Muscle layer of duodenum (tissue), 2 donors: ENCODE data around the gene CPM.
"Not testable (repeated sequence)": the region's sequence is repeated elsewhere in the genome, so short reads cannot be mapped to it uniquely, and the experiment has no call there.

Source experiments
- H3K27ac ChIP-seq: one replicate; pipeline ENCODE4 v1.7.0; 2013; ENCODE audit warnings: mild to moderate bottlenecking, low read length
- H3K27me3 ChIP-seq: one replicate; pipeline ENCODE4 v1.7.0; 2013; ENCODE audit warnings: low read depth, mild to moderate bottlenecking, control low read depth, low read length
- H3K36me3 ChIP-seq, 2 donors: one replicate each; pipeline ENCODE4 v1.7.0; 2013; ENCODE audit warnings: low read length in 2 of 2, control low read depth in 1 of 2, mild to moderate bottlenecking in 1 of 2; ENCODE audit not compliant: insufficient read depth in 2 of 2, control insufficient read depth in 1 of 2
- H3K4me1 ChIP-seq, 2 donors: one replicate each; pipeline ENCODE4 v1.7.0; 2013; ENCODE audit warnings: low read length in 2 of 2, mild to moderate bottlenecking in 2 of 2, control low read depth in 1 of 2, moderate library complexity in 1 of 2; ENCODE audit not compliant: insufficient read depth in 2 of 2, control insufficient read depth in 1 of 2
- H3K4me3 ChIP-seq, 2 donors: one replicate each; pipeline ENCODE4 v1.7.0; 2013; ENCODE audit warnings: low read length in 2 of 2, low read depth in 1 of 2, mild to moderate bottlenecking in 1 of 2
- H3K9me3 ChIP-seq, 2 donors: one replicate each; pipeline ENCODE4 v1.7.0; 2013; ENCODE audit warnings: low read length in 2 of 2, control low read depth in 1 of 2, mild to moderate bottlenecking in 1 of 2; ENCODE audit not compliant: control insufficient read depth in 1 of 2
- donor health status: healthy.

Gene CPM

GRCh38 chr12:68844318-68844745 lies 88.6 kb downstream of the CPM start:
- H3K4me3 ChIP-seq = no peak overlapping the region
- H3K27ac ChIP-seq = no peak overlapping the region
- H3K9me3 ChIP-seq = no peaks in the 10 kb centered on the region
- H3K27me3 ChIP-seq = no peaks in the 10 kb centered on the region
- H3K4me1 ChIP-seq = no peaks in the 10 kb centered on the region
- H3K36me3 ChIP-seq = peaks cover 20 to 28% of the 10 kb centered on the region in 2 donors

- peaks cover 34 to 42% of the 10 kb centered on the region in 2 donors for H3K36me3 ChIP-seq
- no peak overlapping the region for H3K4me3 ChIP-seq
- H3K9me3 ChIP-seq = no peaks in the 10 kb centered on the region
- H3K27ac ChIP-seq = no peak overlapping the region
- no peaks in the 10 kb centered on the region for H3K4me1 ChIP-seq
- H3K27me3 ChIP-seq = no peaks in the 10 kb centered on the region
Observed at GRCh38 chr12:68842784-68843567, 90.0 kb downstream of the CPM start.

GRCh38 chr12:68842123-68842522 lies 90.8 kb downstream of the CPM start:
- H3K4me1 ChIP-seq = no peaks in the 10 kb centered on the region
- H3K9me3 ChIP-seq = no peaks in the 10 kb centered on the region
- H3K36me3 ChIP-seq = peaks cover 39 to 48% of the 10 kb centered on the region in 2 donors
- no peak overlapping the region for H3K27ac ChIP-seq
- no peaks in the 10 kb centered on the region for H3K27me3 ChIP-seq
- no peak overlapping the region for H3K4me3 ChIP-seq

GRCh38 chr12:68841717-68842116 lies 91.3 kb downstream of the CPM start:
- H3K36me3 ChIP-seq = peaks cover 39 to 52% of the 10 kb centered on the region in 2 donors
- no peak overlapping the region for H3K4me3 ChIP-seq
- no peaks in the 10 kb centered on the region for H3K9me3 ChIP-seq
- no peak overlapping the region for H3K27ac ChIP-seq
- no peaks in the 10 kb centered on the region for H3K4me1 ChIP-seq
- no peaks in the 10 kb centered on the region for H3K27me3 ChIP-seq

GRCh38 chr12:68841175-68841574 lies 91.8 kb downstream of the CPM start:
- not testable (repeated sequence) for H3K4me3 ChIP-seq, H3K4me1 ChIP-seq, H3K27ac ChIP-seq, H3K9me3 ChIP-seq, H3K27me3 ChIP-seq
- H3K36me3 ChIP-seq = peaks cover 39 to 56% of the 10 kb centered on the region in 2 donors

GRCh38 chr12:68839183-68840147 lies 93.5 kb downstream of the CPM start:
- Histone ChIP-seq H3K4me1 (no peaks in the 10 kb centered on the region), H3K9me3 (no peaks in the 10 kb centered on the region), H3K27me3 (no peaks in the 10 kb centered on the region), H3K4me3 (no peak overlapping the region), H3K36me3 (peaks cover 39 to 59% of the 10 kb centered on the region in 2 donors), H3K27ac (no peak overlapping the region)

GRCh38 chr12:68838046-68838886 lies 94.7 kb downstream of the CPM start:
- H3K36me3 ChIP-seq = peaks cover 43 to 57% of the 10 kb centered on the region in 2 donors

GRCh38 chr12:68837215-68837614 lies 95.8 kb downstream of the CPM start:
- Histone ChIP-seq H3K4me3 (no peak overlapping the region), H3K4me1 (peaks cover 0 to under 1% of the 10 kb centered on the region in 2 donors), H3K36me3 (peaks cover 43 to 55% of the 10 kb centered on the region in 2 donors), H3K27me3 (no peaks in the 10 kb centered on the region), H3K27ac (no peak overlapping the region), H3K9me3 (no peaks in the 10 kb centered on the region)

More at GRCh38 chr12:68838046-68838886, 94.7 kb downstream of the CPM start:
- no peak overlapping the region for H3K4me3 ChIP-seq
- H3K9me3 ChIP-seq = no peaks in the 10 kb centered on the region
- H3K27me3 ChIP-seq = no peaks in the 10 kb centered on the region
- H3K27ac ChIP-seq = no peak overlapping the region
- H3K4me1 ChIP-seq = no peaks in the 10 kb centered on the region

GRCh38 chr12:68835333-68835908 lies 97.5 kb downstream of the CPM start:
- Histone ChIP-seq H3K36me3 (peaks cover 42 to 52% of the 10 kb centered on the region in 2 donors), H3K27ac (no peak overlapping the region)

GRCh38 chr12:68833508-68833907 lies 99.5 kb downstream of the CPM start:
- H3K4me3 ChIP-seq = no peak overlapping the region
- peaks cover 0 to 5% of the 10 kb centered on the region in 2 donors for H3K4me1 ChIP-seq
- no peak overlapping the region for H3K27ac ChIP-seq
- no peaks in the 10 kb centered on the region for H3K27me3 ChIP-seq
- no peaks in the 10 kb centered on the region for H3K9me3 ChIP-seq
- H3K36me3 ChIP-seq = peaks cover 42 to 47% of the 10 kb centered on the region in 2 donors

More at GRCh38 chr12:68835333-68835908, 97.5 kb downstream of the CPM start:
- Histone ChIP-seq H3K4me3 (no peak overlapping the region), H3K9me3 (no peaks in the 10 kb centered on the region), H3K27me3 (no peaks in the 10 kb centered on the region), H3K4me1 (peaks cover 0 to 5% of the 10 kb centered on the region in 2 donors)
